SU-DHL-6 (cell line): ENCODE measurements around the gene PTPRG.

Experiments used
- EZH2phosphoT487 ChIP-seq: fragments of 200-600 bp; sonication (generic), shearing (Covaris generic); conservative IDR thresholded peaks from 2 replicates; pipeline ENCODE4 v1.6.1; 2018; ENCODE audit warnings: mild to moderate bottlenecking, antibody characterized with exemption, low read length, moderate library complexity, mixed read lengths
- TF ChIP-seq, protein P1 (sequence below): fragments of 200-600 bp; sonication (generic); IDR thresholded peaks from one replicate; pipeline ENCODE4 v1.5.1; 2017; ENCODE audit warnings: antibody characterized with exemption, mild to moderate bottlenecking, low read length, moderate library complexity; ENCODE audit not compliant: insufficient read depth, poor library complexity, severe bottlenecking

- TF ChIP-seq, protein P1, sequence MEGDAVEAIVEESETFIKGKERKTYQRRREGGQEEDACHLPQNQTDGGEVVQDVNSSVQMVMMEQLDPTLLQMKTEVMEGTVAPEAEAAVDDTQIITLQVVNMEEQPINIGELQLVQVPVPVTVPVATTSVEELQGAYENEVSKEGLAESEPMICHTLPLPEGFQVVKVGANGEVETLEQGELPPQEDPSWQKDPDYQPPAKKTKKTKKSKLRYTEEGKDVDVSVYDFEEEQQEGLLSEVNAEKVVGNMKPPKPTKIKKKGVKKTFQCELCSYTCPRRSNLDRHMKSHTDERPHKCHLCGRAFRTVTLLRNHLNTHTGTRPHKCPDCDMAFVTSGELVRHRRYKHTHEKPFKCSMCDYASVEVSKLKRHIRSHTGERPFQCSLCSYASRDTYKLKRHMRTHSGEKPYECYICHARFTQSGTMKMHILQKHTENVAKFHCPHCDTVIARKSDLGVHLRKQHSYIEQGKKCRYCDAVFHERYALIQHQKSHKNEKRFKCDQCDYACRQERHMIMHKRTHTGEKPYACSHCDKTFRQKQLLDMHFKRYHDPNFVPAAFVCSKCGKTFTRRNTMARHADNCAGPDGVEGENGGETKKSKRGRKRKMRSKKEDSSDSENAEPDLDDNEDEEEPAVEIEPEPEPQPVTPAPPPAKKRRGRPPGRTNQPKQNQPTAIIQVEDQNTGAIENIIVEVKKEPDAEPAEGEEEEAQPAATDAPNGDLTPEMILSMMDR = no peak
- no peak for TF ChIP-seq EZH2phosphoT487
Measured at GRCh38 chr3:61615643-61616042, 54.3 kb downstream of the PTPRG start.
